HG03066 (cell line): ENCODE data around the gene NR2E3.
"Not testable (repeated sequence)": the region's sequence is repeated elsewhere in the genome, so short reads cannot be mapped to it uniquely, and the experiment has no call there.

Experiments
- ATAC-seq: cut with Tn5 transposase; IDR thresholded peaks from one replicate; pipeline ENCODE4 v1.9.1; 2021; ENCODE audit warnings: low read depth; ENCODE audit not compliant: unreplicated experiment

The NR2E3 gene

GRCh38 chr15:71813723-71814470, 3.5 kb downstream of the NR2E3 start:
- no peak for ATAC-seq

GRCh38 chr15:71815301-71815700, 4.9 kb downstream of the NR2E3 start:
- ATAC-seq, result no peak

GRCh38 chr15:71817351-71817750, 7.0 kb downstream of the NR2E3 start:
- no peak for ATAC-seq

- no peak for ATAC-seq
Observed at GRCh38 chr15:71820127-71820526, 9.8 kb downstream of the NR2E3 start.

GRCh38 chr15:71821547-71822129, 11.3 kb downstream of the NR2E3 start:
- ATAC-seq, result no peak

- ATAC-seq, result no peak
Observed at GRCh38 chr15:71822890-71823630, 12.7 kb downstream of the NR2E3 start.

- no peak for ATAC-seq
Observed at GRCh38 chr15:71823801-71824200, 13.4 kb downstream of the NR2E3 start.

GRCh38 chr15:71825021-71825730, 14.8 kb downstream of the NR2E3 start:
- no peak for ATAC-seq

- ATAC-seq, result no peak
Observed at GRCh38 chr15:71826196-71826595, 15.8 kb downstream of the NR2E3 start.

- ATAC-seq, result no peak
Observed at GRCh38 chr15:71830981-71831380, 20.6 kb downstream of the NR2E3 start.

- no peak for ATAC-seq
Observed at GRCh38 chr15:71841563-71841962, 31.2 kb downstream of the NR2E3 start.

- ATAC-seq, result no peak
Observed at GRCh38 chr15:71844916-71845315, 34.6 kb downstream of the NR2E3 start.

- no peak for ATAC-seq
Observed at GRCh38 chr15:71853543-71853942, 43.2 kb downstream of the NR2E3 start.

GRCh38 chr15:71858232-71858631, 47.9 kb downstream of the NR2E3 start:
- ATAC-seq, result not testable (repeated sequence)
